ENCODE measurements around the gene RTL9.
"Not testable (repeated sequence)": the region's sequence is repeated elsewhere in the genome, so short reads cannot be mapped to it uniquely, and the experiment has no call there.

RTL9 gene

GRCh38 chrX:110346681-110347080, 12.0 kb upstream of the RTL9 start:
- FAIRE-seq: no peak

GRCh38 chrX:110359273-110359672, 625 bp downstream of the RTL9 start:
- FAIRE-seq: no peak

GRCh38 chrX:110363244-110363643, 4.6 kb downstream of the RTL9 start:
- FAIRE-seq: no peak

- no peak for FAIRE-seq
These were observed 14.7 kb downstream of the RTL9 start for GRCh38 chrX:110373310-110373709.

- no peak for FAIRE-seq
These were observed 15.9 kb downstream of the RTL9 start for GRCh38 chrX:110374559-110374958.

- FAIRE-seq: no peak
These were observed 22.6 kb downstream of the RTL9 start for GRCh38 chrX:110381216-110381615.

- FAIRE-seq: no peak
These were observed 24.8 kb downstream of the RTL9 start for GRCh38 chrX:110383414-110383813.

- FAIRE-seq: no peak
These were observed 25.8 kb downstream of the RTL9 start for GRCh38 chrX:110384490-110384889.

GRCh38 chrX:110389570-110389969, 30.9 kb downstream of the RTL9 start:
- FAIRE-seq: no peak

- no peak for FAIRE-seq
These were observed 32.4 kb downstream of the RTL9 start for GRCh38 chrX:110391086-110391485.

- FAIRE-seq: no peak
These were observed 36.0 kb downstream of the RTL9 start for GRCh38 chrX:110394651-110395050.

GRCh38 chrX:110395877-110396276, 37.2 kb downstream of the RTL9 start:
- FAIRE-seq: no peak

- no peak for FAIRE-seq
These were observed 38.1 kb downstream of the RTL9 start for GRCh38 chrX:110396735-110397134.

- FAIRE-seq: no peak
These were observed 38.7 kb downstream of the RTL9 start for GRCh38 chrX:110397339-110397738.

GRCh38 chrX:110397904-110398303, 39.3 kb downstream of the RTL9 start:
- no peak for FAIRE-seq

- no peak for FAIRE-seq
These were observed 40.8 kb downstream of the RTL9 start for GRCh38 chrX:110399497-110399896.

GRCh38 chrX:110399966-110400365, 41.3 kb downstream of the RTL9 start:
- no peak for FAIRE-seq

GRCh38 chrX:110401135-110401534, 42.5 kb downstream of the RTL9 start:
- FAIRE-seq: no peak

- FAIRE-seq: no peak
These were observed 43.6 kb downstream of the RTL9 start for GRCh38 chrX:110402091-110402849.

- FAIRE-seq: no peak
These were observed 44.2 kb downstream of the RTL9 start for GRCh38 chrX:110402850-110403221.

- no peak for FAIRE-seq
These were observed 45.0 kb downstream of the RTL9 start for GRCh38 chrX:110403441-110404238.

GRCh38 chrX:110404376-110404775, 45.7 kb downstream of the RTL9 start:
- no peak for FAIRE-seq

GRCh38 chrX:110406250-110406649, 47.6 kb downstream of the RTL9 start:
- not testable (repeated sequence) for FAIRE-seq

- FAIRE-seq: no peak
These were observed 48.2 kb downstream of the RTL9 start for GRCh38 chrX:110406822-110407221.
